IPS-NIHi11 (cell line): Measurements from ENCODE around the gene CYTH2.

Experiments used
- DNase-seq: peaks from one replicate; pipeline ENCODE4 v3.0.0; 2012; ENCODE audit warnings: mixed read lengths, low spot score

CYTH2 gene

DNA sequence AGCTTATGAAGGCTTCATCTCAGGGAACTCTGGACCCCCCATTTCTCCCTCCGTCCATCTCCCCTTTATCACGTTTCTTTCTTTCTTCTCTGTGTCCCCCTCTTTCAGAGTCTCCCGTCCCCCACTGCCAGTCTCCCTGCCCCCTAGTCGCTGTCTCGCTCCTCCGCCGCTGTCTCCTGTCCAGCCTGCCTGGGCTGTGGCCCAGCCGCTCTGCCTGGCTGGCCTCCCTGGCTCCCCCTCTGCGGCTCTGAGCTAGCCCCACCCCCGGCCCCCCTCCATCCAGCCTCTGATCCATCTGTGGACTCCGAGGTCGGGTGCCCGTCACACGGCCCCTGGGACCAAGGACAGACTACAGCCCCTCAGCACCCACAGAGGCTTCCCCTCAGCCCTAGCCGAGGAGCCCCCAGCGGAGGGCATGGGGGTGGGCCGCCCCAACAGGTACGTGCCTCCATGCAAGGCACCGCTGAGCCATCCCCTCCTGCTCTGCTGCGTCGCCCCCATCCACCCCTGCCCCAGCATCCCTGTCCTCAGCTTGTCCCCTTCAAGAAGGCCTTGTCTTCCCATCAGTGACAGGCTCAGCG is 14.9 kb upstream of the CYTH2 start:
- peak; percentile 23 for DNase-seq

- DNase-seq = no peak
These were observed 13.8 kb upstream of the CYTH2 start, which contains the start of gene KCNJ14 for GRCh38 chr19:48455171-48455907. TSS of gene KCNJ14 (plus strand) at chr19:48455574. CDS start at chr19:48461725, 6,151 bp downstream.

DNA sequence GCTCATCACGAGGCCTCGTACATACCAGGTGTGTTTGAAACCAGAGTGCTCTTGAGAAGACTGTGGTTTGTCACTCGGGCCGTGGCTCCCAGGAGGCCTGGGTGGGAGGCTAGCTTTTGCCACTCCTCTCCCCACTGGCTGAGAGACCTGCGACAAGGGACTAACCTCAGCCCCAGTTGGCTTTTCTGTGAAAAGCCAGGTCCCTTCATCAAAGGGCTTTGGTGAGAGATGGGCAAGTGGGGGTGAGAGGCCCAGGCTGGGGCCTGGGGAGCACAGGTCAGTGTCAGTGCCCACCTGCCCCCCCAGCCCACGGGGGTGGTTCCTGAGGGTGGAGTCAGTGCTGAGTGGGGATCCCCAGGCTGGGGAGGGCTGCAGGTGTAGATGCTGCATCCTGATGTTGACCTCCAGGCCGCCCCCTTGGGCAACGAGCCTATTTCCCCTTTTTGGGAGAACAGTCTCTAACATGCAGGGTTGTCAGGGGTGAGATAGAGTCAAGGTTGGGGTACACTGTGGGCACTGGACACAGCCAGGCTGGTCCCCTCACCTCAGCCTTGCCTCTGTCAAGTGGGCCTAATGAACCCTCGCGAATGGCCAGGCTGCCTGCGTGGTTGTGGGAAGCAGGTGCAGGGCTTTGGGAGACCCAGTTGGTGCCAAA is 13.1 kb upstream of the CYTH2 start:
- DNase-seq = no peak

- DNase-seq = no peak
These were observed 12.3 kb upstream of the CYTH2 start for GRCh38 chr19:48456864-48457263.

DNA sequence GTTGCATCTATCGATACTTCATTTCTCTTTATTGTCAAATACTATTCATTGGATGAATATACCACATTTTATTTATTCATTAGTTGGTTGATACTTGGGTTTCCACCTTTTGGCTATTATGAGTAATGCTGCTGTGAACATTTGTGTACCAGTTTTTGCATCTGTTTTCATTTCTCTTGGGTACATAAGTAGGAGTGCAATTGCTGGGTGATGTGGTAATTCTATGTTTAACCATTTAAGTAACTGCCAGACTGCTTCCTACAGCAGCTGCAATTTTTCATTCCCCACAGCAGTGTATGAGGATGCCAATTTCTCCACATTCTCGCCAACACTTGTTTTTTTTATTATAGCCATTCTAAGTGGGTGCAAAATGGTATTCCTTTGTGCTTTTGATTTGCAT is 11.2 kb upstream of the CYTH2 start:
- DNase-seq = no peak

- peak; percentile 14 for DNase-seq
These were observed 7.6 kb upstream of the CYTH2 start for GRCh38 chr19:48461651-48461981.

DNA sequence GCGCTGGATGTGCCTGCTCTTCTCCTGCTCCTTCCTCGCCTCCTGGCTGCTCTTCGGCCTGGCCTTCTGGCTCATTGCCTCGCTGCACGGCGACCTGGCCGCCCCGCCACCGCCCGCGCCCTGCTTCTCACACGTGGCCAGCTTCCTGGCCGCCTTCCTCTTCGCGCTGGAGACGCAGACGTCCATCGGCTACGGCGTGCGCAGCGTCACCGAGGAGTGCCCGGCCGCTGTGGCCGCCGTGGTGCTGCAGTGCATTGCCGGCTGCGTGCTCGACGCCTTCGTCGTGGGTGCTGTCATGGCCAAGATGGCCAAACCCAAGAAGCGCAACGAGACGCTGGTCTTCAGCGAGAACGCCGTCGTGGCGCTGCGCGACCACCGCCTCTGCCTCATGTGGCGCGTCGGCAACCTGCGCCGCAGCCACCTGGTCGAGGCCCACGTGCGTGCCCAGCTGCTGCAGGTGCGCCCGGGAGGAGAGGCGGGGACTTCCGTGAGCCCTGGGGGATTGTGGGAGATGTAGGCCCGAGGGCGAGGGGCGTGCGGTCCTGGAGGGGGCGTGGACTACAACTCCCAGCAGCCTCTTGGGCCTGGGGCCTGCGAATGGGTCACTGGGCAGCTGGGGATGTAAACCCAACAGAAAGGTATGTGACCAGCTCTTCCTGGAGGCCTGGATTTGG is 7.0 kb upstream of the CYTH2 start:
- peak; percentile 92 for DNase-seq

DNA sequence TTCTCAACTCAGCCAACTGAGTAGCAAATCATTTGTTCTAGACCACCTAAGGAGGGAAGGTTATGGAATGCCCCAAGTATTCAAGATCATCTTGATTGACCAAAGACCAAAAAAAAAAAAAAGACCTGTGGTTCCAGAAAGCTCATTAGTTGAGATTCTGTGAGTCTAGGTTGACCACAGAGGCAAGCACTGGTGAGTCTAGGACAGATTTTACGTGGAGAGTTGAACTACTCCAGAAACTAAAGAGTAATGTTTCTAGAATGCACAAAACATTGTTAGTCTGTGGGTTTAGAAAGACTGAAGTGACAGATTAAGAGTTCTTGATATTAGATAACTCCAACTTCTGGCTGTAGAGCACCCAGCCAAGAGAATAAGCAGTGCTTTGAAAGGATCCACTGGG is 4.0 kb upstream of the CYTH2 start:
- DNase-seq = no peak

GRCh38 chr19:48466561-48467325 is 2.4 kb upstream of the CYTH2 start:
- DNase-seq = no peak

GRCh38 chr19:48468772-48469288 is 339 bp upstream of the CYTH2 start:
- peak; percentile 91 for DNase-seq

DNA sequence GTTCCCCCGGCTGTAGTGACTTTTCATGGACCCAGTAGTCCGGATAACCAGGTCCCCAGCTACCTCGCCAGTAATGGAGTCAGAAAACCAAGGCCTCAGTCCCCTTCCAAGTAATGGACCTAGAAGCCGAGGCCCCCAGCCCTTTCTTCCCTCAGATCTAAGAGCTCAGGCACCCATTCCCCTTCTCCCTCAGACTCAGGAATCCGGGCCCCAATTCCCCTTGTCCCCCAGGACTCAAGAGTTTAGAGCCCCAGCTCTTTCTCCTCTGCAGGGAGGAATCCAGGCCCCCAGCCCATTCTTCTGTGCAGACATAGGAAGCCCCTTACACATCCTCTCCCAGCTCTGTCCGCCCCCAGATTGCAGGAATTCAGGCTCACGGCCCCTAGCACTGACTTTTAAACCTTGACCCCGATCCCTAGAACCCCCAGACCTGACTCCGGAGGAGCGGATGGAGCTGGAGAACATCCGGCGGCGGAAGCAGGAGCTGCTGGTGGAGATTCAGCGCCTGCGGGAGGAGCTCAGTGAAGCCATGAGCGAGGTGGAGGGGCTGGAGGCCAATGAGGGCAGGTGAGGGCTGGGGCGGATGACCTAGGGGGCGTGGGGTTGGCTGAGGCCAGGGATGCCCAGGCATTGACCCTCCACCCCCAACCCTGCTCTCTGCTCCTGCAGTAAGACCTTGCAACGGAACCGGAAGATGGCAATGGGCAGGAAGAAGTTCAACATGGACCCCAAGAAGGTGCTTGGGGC is 938 bp downstream of the CYTH2 start:
- no peak for DNase-seq

DNA sequence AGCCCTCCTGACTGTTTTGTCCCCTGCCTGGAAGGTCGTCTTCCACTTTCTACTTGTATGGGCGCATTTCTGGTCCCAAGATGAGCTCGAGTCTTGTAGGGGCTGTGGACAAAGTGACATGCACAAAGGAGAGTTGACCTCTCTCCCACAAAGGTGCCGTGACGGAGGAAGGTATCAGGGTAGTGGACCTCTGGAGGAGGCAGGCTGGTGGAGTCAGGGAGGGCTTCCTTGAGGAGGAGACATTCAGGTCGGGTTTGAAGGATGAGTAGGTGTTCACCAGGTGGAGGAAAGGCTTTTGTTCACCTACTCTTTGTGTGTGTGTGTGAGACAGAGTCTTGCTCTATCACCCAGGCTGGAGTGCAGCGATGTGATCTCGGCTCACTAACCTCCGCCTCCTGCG is 1.7 kb downstream of the CYTH2 start:
- DNase-seq = no peak

- DNase-seq = no peak
These were observed 2.7 kb downstream of the CYTH2 start for GRCh38 chr19:48471836-48472235.

DNA sequence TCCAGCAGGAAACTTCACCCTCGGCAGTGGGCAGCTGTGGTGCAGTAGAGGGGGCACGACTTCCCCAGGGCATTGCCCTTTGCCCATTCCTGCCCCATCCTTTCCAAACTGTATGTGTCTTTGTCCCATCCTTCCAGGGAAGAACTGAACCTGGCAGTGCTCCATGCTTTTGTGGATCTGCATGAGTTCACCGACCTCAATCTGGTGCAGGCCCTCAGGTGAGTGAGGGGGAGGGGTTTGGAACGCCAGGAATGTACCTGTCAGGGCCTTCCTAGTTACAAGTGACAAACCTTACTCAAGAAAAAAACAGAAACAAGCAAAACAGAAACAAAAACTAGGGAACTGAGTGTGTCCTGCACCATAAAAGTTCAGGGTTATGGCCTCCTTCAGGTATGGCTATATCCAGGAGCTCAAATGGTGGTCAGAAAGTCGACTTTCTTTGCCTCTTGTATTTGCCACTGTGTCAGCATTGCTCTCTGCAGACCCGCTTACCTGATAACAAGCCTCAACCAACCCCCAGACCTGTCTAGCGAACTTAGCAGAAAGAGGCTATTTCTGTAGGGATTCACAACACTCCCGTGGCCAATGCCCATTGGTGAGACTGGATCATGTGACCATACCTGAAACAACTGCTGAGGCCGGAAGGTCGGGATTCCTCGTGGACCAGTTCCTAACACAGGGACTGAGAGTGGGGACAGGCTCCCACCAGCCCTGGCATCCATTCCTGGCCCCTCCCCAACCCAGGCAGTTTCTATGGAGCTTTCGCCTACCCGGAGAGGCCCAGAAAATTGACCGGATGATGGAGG is 4.2 kb downstream of the CYTH2 start:
- no peak for DNase-seq

GRCh38 chr19:48474084-48474592 is 5.0 kb downstream of the CYTH2 start:
- DNase-seq = no peak

DNA sequence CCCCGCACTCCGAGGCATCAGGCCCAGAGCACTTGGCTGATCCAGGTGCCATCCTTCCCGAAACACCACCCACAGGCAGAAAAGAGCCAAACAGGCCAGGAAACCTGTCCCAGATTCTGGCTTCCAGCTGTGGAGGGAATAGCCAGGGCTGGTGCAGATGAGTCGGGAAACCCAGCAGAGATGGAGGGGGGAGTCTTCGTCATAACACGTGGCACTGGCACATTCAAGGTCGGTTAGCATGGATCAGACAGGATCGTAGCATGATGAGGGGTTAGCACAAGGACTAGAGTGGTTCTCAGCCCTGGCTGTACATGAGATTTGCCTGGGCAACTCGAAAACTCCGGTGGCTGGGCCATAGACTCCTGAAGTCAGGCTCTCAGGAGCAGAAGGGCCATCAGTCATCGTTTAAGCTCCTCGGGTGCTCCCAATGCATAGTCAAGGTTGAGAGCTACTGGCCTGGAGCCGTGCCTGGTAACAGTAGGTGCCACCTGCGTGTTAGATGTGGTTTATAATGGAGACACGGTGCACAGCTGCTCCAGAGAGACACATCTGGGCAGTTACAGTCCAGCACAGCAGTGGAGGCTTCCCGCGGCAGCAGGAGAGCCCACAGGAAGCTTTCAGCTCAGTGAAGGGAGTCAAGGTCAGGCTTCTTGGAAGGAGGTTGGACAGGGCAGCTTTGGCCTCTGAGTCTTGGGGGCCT is 6.3 kb downstream of the CYTH2 start:
- DNase-seq = no peak

- DNase-seq = no peak
These were observed 7.0 kb downstream of the CYTH2 start for GRCh38 chr19:48476176-48476575.

- DNase-seq = no peak
These were observed 8.0 kb downstream of the CYTH2 start for GRCh38 chr19:48477067-48477685.
